PFSK-1 (cell line): ENCODE results near the gene SVIL.

Source experiments
- FOXP2 ChIP-seq: optimal IDR thresholded peaks from 2 replicates; pipeline ENCODE3; 2011; ENCODE audit warnings: borderline replicate concordance, control low read depth, inconsistent platforms; ENCODE audit not compliant: insufficient read depth; ENCODE audit errors: extremely low read length, extremely low read depth
- POLR2AphosphoS5 ChIP-seq: IDR thresholded peaks from 2 replicates; pipeline ENCODE4 v1.6.1; 2012; ENCODE audit warnings: low read depth, mild to moderate bottlenecking, control low read depth, low read length, moderate library complexity
- REST ChIP-seq, 2 experiments: IDR thresholded peaks; 2 replicates each; pipeline versions ENCODE4 v1.6.1 to v1.8.0; 2011 to 2012; ENCODE audit warnings: low read depth in 2 of 2, low read length in 2 of 2, control low read depth in 1 of 2, inconsistent platforms in 1 of 2, mild to moderate bottlenecking in 1 of 2, moderate library complexity in 1 of 2; ENCODE audit not compliant: insufficient read depth in 1 of 2
- SIN3A ChIP-seq: IDR thresholded peaks from 2 replicates; pipeline ENCODE4 v1.6.1; 2012; ENCODE audit warnings: mild to moderate bottlenecking, low read length, moderate library complexity, borderline replicate concordance; ENCODE audit not compliant: insufficient read depth
- TAF1 ChIP-seq: IDR thresholded peaks from 2 replicates; pipeline ENCODE4 v1.6.1; 2012; ENCODE audit warnings: low read length, control low read depth, borderline replicate concordance; ENCODE audit not compliant: insufficient read depth

The SVIL gene

GRCh38 chr10:29596826-29597225 lies 37.9 kb downstream of the SVIL start:
- TF ChIP-seq POLR2AphosphoS5 (no peak), REST (IDR thresholded peaks at IDR 0.05; ENCODE audit: insufficient read depth in 1 of 2, low read depth in 2 of 2, low read length in 2 of 2) (no peak), FOXP2 (no peak), SIN3A (no peak), TAF1 (no peak)

- TF ChIP-seq POLR2AphosphoS5 (no peak), SIN3A (no peak), REST (IDR thresholded peaks at IDR 0.05; ENCODE audit: insufficient read depth in 1 of 2, low read depth in 2 of 2, low read length in 2 of 2) (no peak), TAF1 (no peak), FOXP2 (no peak)
Measured at GRCh38 chr10:29596356-29596755, 38.4 kb downstream of the SVIL start.

GRCh38 chr10:29595636-29596225 lies 39.0 kb downstream of the SVIL start:
- no peak for TF ChIP-seq TAF1
- no peak for TF ChIP-seq FOXP2
- TF ChIP-seq POLR2AphosphoS5 = no peak
- no peak for TF ChIP-seq SIN3A
- TF ChIP-seq REST (IDR thresholded peaks at IDR 0.05; ENCODE audit: insufficient read depth in 1 of 2, low read depth in 2 of 2, low read length in 2 of 2) = no peak

- no peak for TF ChIP-seq SIN3A
- no peak for TF ChIP-seq REST (IDR thresholded peaks at IDR 0.05; ENCODE audit: insufficient read depth in 1 of 2, low read depth in 2 of 2, low read length in 2 of 2)
- TF ChIP-seq TAF1 = no peak
- no peak for TF ChIP-seq FOXP2
- TF ChIP-seq POLR2AphosphoS5 = no peak
Measured at GRCh38 chr10:29595146-29595545, 39.6 kb downstream of the SVIL start.

- TF ChIP-seq SIN3A (no peak), FOXP2 (no peak), POLR2AphosphoS5 (no peak), TAF1 (no peak), REST (IDR thresholded peaks at IDR 0.05; ENCODE audit: insufficient read depth in 1 of 2, low read depth in 2 of 2, low read length in 2 of 2) (no peak)
Measured at GRCh38 chr10:29591651-29591968, 43.2 kb downstream of the SVIL start.
